AG04449 (cell line): ENCODE measurements around the gene NOPCHAP1.
"Not testable (repeated sequence)": the region's sequence is repeated elsewhere in the genome, so short reads cannot be mapped to it uniquely, and the experiment has no call there.

Experiments
- CTCF ChIA-PET: fragments of 350-600 bp; formaldehyde crosslinking; extraction: SDS; loops from one replicate; lab custom pipeline; 2021; ENCODE audit warnings: antibody characterized with exemption; lab: Yijun Ruan, JAX
- POLR2A ChIA-PET: fragments of 400-600, 350-600 bp; formaldehyde crosslinking; extraction: SDS; loops from one replicate; lab custom pipeline; 2020; ENCODE audit warnings: antibody characterized with exemption, inconsistent platforms; lab: Yijun Ruan, JAX
- DNase-seq: peaks from one replicate; pipeline ENCODE4 v3.0.0-alpha.2; 2010; ENCODE audit warnings: low read depth, low spot score
- H3K4me3 ChIP-seq: 2 replicates; pipeline ENCODE4 v1.5.1; 2011; ENCODE audit warnings: low read depth, mild to moderate bottlenecking, control low read depth, low read length
- TF ChIP-seq, protein P1 (sequence below): IDR thresholded peaks from one replicate; pipeline ENCODE4 v1.5.1; 2011; ENCODE audit warnings: mild to moderate bottlenecking, moderate library complexity, low read length, control low read depth, inconsistent platforms; ENCODE audit not compliant: insufficient read depth; ENCODE audit errors: missing control alignments

The NOPCHAP1 gene

DNA sequence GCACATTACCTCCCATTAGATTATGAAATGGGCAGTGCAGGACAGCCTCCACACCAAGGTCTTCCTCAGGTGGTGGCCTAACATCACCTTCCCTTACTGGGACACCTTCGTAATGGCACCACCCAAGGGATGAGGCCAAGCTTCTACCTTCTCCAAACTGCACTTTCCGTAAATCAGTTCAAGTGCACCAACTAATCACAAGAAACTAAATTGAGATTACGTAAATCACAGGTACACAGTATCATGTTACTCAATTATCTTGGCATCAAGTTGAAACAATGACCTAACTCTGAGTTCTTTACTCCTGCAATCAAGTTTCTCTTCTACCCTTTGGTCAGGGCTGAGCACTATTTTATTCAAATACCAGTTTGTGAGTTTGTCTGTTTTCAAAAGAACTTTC is 41.9 kb upstream of the NOPCHAP1 start:
- H3K4me3 ChIP-seq, result no peak overlapping the region
- TF ChIP-seq, protein P1, sequence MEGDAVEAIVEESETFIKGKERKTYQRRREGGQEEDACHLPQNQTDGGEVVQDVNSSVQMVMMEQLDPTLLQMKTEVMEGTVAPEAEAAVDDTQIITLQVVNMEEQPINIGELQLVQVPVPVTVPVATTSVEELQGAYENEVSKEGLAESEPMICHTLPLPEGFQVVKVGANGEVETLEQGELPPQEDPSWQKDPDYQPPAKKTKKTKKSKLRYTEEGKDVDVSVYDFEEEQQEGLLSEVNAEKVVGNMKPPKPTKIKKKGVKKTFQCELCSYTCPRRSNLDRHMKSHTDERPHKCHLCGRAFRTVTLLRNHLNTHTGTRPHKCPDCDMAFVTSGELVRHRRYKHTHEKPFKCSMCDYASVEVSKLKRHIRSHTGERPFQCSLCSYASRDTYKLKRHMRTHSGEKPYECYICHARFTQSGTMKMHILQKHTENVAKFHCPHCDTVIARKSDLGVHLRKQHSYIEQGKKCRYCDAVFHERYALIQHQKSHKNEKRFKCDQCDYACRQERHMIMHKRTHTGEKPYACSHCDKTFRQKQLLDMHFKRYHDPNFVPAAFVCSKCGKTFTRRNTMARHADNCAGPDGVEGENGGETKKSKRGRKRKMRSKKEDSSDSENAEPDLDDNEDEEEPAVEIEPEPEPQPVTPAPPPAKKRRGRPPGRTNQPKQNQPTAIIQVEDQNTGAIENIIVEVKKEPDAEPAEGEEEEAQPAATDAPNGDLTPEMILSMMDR, result no peak
- CTCF ChIA-PET, result no interaction called here
- POLR2A ChIA-PET, result no interaction called here
- no peak for DNase-seq

DNA sequence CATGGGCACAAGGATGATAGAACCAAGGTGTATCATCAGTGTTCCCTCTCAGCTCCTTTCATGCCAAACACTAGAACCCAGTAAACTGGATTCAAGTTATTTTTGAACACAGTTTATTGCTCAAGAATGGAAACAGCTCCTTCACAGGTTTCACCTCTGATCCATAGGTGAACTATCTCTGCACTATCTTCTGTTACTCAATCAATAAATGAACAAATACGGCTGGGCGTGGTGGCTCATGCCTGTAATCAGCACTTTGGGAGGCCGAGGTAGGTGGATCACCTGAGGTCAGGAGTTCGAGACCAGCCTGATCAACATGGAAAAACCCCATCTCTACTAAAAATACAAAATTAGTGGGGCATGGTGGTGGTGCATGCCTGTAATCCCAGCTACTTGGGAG is 37.4 kb upstream of the NOPCHAP1 start:
- DNase-seq, POLR2A ChIA-PET, H3K4me3 ChIP-seq: not testable (repeated sequence)
- CTCF ChIA-PET, result interaction anchor here (1.3 to 2.3 kb wide), 2 partner anchors 9 to 11 kb away, joined by 4 to 6 read pairs; partner anchors contain the start of gene SLC41A2

DNA sequence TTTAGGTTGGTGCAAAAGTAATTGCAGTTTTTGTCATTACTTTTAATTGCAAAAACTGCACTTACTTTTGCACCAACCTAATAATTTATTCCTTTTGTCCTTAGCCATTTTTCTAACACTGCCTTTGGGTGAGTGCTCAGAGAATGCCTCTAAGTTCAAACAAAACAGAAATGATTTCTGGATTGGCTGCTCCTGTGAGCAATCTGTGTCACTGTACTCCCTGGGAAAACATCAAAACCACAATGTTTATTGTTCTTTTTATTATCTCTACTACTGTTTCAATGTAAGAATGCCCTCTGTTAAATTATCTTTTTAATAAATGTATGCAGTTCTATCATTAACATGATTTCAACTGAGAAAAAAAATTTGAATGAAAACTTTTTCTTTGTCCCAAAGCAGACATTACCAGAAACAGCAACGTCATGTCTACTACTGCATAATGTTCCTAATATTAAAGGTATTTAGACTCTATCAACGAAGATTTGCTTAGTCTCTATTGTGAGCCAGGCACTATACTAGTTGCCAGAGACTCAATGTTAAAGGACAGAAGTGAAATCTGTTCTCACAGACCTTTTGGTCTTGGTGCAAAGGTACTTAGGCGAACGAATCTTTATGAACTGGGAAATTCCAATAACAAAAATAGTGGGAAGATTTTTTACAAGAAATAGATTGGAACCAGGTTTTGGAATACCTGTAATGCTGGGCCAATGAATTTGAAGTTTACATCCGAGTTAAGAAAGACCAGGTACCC is 34.2 kb upstream of the NOPCHAP1 start:
- ChIA-PET POLR2A (no interaction called here), CTCF (no interaction called here)
- DNase-seq, result no peak
- no peak overlapping the region for H3K4me3 ChIP-seq
- TF ChIP-seq, protein P1, result no peak

DNA sequence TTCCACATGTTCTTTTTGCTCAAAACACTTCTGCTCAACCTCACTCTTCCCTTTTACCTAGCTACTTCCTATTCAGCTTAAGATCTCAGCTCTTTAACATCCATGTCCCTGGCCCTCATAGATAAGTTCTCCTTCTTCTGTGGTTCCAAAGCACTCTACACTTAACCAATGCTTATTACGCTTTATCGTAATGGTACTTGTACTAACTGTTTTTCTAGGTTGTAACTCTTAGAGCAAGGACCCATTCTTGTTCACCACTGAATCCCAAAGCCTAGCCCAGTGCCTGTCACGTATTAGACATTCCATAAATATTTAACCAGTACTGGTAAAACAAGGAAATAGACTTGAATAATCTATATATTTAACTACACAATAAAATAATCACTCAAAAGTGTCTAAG is 33.3 kb upstream of the NOPCHAP1 start:
- DNase-seq, result no peak
- no peak overlapping the region for H3K4me3 ChIP-seq
- POLR2A ChIA-PET, result no interaction called here
- CTCF ChIA-PET, result no interaction called here
- TF ChIP-seq, protein P1, result no peak

DNA sequence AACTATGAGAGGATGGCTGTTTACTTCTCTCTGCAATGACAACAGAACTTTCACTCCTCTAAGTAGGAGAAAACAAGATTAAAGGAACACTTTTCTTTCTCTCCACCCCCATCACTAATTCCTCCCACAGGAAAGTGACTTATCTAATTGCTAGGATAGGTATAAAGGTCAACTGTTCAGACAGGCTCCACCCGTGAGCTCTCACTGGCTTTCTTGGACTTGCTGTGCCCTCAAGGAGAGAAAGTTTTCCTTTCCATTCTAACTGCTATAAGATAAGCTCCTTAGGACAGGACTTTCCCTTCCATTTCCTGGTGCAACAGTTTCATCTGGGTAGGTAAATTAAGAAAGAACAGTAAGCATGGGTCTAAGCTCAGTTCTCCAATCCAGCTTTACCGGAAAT is 32.8 kb upstream of the NOPCHAP1 start:
- no peak for DNase-seq
- TF ChIP-seq, protein P1, result no peak
- CTCF ChIA-PET, result no interaction called here
- no peak overlapping the region for H3K4me3 ChIP-seq
- POLR2A ChIA-PET, result no interaction called here

DNA sequence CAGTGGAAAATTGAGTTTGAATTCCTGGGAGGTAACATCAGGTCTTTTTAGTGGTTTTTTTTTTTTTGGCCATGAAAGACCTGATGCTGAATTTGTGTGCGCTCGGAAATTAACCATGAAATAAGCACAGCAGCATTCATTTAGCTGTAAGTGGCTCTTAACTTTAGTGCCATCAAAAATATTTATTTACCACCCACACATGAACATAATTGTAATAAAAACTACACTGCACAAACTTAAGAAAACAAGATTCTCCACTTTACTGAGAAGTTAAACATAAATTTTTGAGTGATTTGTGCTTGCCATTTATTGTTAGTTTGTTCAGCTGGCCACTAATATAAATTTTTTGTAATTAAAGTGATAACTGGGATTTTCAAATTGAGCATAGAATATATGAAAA is 30.4 kb upstream of the NOPCHAP1 start:
- ChIA-PET CTCF (interaction anchor here (1.1 kb wide), 1 partner anchor 574 kb away, joined by 3 read pairs; no protein-coding TSS in a partner anchor), POLR2A (no interaction called here)
- no peak for DNase-seq
- H3K4me3 ChIP-seq, result no peak overlapping the region
- TF ChIP-seq, protein P1, result no peak
